HepG2 (cell line): ENCODE measurements around the gene VMO1. TPM values are rescaled to one million over a fixed set of nuclear protein-coding genes. Genes with fewer than 3 reads are reported as not detected.
A peak's percentile ranks its signal among the peaks of the same experiment; 100 is the strongest.

Source experiments
- CHCHD3 ChIP-seq: sonication (generic); formaldehyde crosslinking; IDR thresholded peaks from 2 replicates; pipeline ENCODE4 v1.8.0; 2022; ENCODE audit warnings: mild to moderate bottlenecking, missing genetic modification reagents, moderate library complexity
- EP300 ChIP-seq, 3 experiments: sonication (generic) in 1 of 3; formaldehyde crosslinking in 1 of 3; IDR thresholded peaks; 2 replicates each; pipeline versions ENCODE4 v1.5.1 to v1.6.1; 2011 to 2020; ENCODE audit warnings: low read depth in 2 of 3, low read length in 2 of 3, borderline replicate concordance in 1 of 3, improper control_type of control experiment in 1 of 3, mild to moderate bottlenecking in 1 of 3, missing genetic modification reagents in 1 of 3, moderate library complexity in 1 of 3
- MAFK ChIP-seq, 2 experiments: IDR thresholded peaks in 1 of 2; conservative IDR thresholded peaks in 1 of 2; 2 replicates each; pipeline ENCODE4 v1.6.1; 2011; ENCODE audit warnings: improper control_type of control experiment in 2 of 2, low read length in 2 of 2
- NFKB2 ChIP-seq: sonication (generic); formaldehyde crosslinking; IDR thresholded peaks from 2 replicates; pipeline ENCODE4 v1.4.0; 2020; ENCODE audit warnings: missing genetic modification reagents, borderline replicate concordance
- PITX1 ChIP-seq: sonication (generic); formaldehyde crosslinking; IDR thresholded peaks from 2 replicates; pipeline ENCODE4 v1.5.1; 2020; ENCODE audit warnings: mild to moderate bottlenecking, missing genetic modification reagents
- POLR2G ChIP-seq: fragments of 200-400 bp; formaldehyde crosslinking; IDR thresholded peaks from 2 replicates; pipeline ENCODE4 v1.6.1; 2018; ENCODE audit warnings: mild to moderate bottlenecking, low read depth, low read length, moderate library complexity
- ZBTB42 ChIP-seq: sonication (generic); formaldehyde crosslinking; IDR thresholded peaks from 2 replicates; pipeline ENCODE4 v1.5.0; 2020; ENCODE audit warnings: mild to moderate bottlenecking, missing genetic modification reagents
- ZNF205 ChIP-seq: IDR thresholded peaks from 2 replicates; pipeline ENCODE4 v1.6.1; 2018; ENCODE audit warnings: missing biosample characterization, missing genetic modification reagents
- ZNF383 ChIP-seq: sonication (generic); formaldehyde crosslinking; IDR thresholded peaks from 2 replicates; pipeline ENCODE4 v1.4.0; 2020; ENCODE audit warnings: missing genetic modification reagents, mild to moderate bottlenecking, borderline replicate concordance
- ZNF557 ChIP-seq: sonication (generic); formaldehyde crosslinking; IDR thresholded peaks from 2 replicates; pipeline ENCODE4 v1.4.0; 2020; ENCODE audit warnings: missing genetic modification reagents
- ZNF75D ChIP-seq: sonication (generic); formaldehyde crosslinking; IDR thresholded peaks from 2 replicates; pipeline ENCODE4 v1.8.1; 2023; ENCODE audit warnings: missing genetic modification reagents, mild to moderate bottlenecking, borderline replicate concordance
- ZSCAN21 ChIP-seq: sonication (generic); formaldehyde crosslinking; IDR thresholded peaks from 2 replicates; pipeline ENCODE4 v1.8.0; 2022; ENCODE audit warnings: mild to moderate bottlenecking, missing genetic modification reagents, moderate library complexity, borderline replicate concordance
- polyA plus RNA-seq, 8 experiments: library from polyadenylated mRNA; depleted of rRNA in 3 of 8; stranded (reverse) in 7 of 8; unstranded in 1 of 8; fragments of >200 nt; fragmentation: Illumina TruSeq in 4 of 8; extraction: Trizol in 4 of 8; gene quantifications; 2 replicates each; pipeline versions ENCODE4 v1.2.1 to v1.2.3, GENCODE V29; 2011 to 2016; ENCODE audit warnings: low read depth in 4 of 8, missing spikeins in 1 of 8, mixed read lengths in 1 of 8; ENCODE audit not compliant: insufficient read depth in 1 of 8
- total RNA-seq, 5 experiments: library from RNA; depleted of rRNA; stranded (reverse); fragments of >200 nt; fragmentation: Illumina TruSeq; extraction: Trizol; gene quantifications; 2 replicates each; pipeline ENCODE4 v1.2.3, GENCODE V29; 2016; ENCODE audit warnings: low read depth in 1 of 5
- TF ChIP-seq, protein P1 (sequence below): sonication (generic); formaldehyde crosslinking; IDR thresholded peaks from 2 replicates; pipeline ENCODE4 v1.5.0; 2020; ENCODE audit warnings: missing genetic modification reagents
- TF ChIP-seq, protein P2 (sequence below): sonication (generic); formaldehyde crosslinking; IDR thresholded peaks from 2 replicates; pipeline ENCODE4 v1.4.0; 2020; ENCODE audit warnings: mild to moderate bottlenecking, missing genetic modification reagents
- TF ChIP-seq, protein P3 (sequence below): sonication (generic); formaldehyde crosslinking; IDR thresholded peaks from 2 replicates; pipeline ENCODE4 v1.8.0; 2022; ENCODE audit warnings: mild to moderate bottlenecking, missing genetic modification reagents, moderate library complexity
- TF ChIP-seq, protein P4 (sequence below): sonication (generic); formaldehyde crosslinking; IDR thresholded peaks from 2 replicates; pipeline ENCODE4 v1.9.0; 2021; ENCODE audit warnings: mild to moderate bottlenecking, missing genetic modification reagents
- TF ChIP-seq, protein P5 (sequence below): IDR thresholded peaks from 2 replicates; pipeline ENCODE4 v1.6.1; 2012; ENCODE audit warnings: inconsistent platforms

The VMO1 gene
- total and polyA plus RNA-seq, 2 of the 13 experiments (the other 11 are each of a cell fraction or from before 2014, with no cell fraction given): not detected

DNA sequence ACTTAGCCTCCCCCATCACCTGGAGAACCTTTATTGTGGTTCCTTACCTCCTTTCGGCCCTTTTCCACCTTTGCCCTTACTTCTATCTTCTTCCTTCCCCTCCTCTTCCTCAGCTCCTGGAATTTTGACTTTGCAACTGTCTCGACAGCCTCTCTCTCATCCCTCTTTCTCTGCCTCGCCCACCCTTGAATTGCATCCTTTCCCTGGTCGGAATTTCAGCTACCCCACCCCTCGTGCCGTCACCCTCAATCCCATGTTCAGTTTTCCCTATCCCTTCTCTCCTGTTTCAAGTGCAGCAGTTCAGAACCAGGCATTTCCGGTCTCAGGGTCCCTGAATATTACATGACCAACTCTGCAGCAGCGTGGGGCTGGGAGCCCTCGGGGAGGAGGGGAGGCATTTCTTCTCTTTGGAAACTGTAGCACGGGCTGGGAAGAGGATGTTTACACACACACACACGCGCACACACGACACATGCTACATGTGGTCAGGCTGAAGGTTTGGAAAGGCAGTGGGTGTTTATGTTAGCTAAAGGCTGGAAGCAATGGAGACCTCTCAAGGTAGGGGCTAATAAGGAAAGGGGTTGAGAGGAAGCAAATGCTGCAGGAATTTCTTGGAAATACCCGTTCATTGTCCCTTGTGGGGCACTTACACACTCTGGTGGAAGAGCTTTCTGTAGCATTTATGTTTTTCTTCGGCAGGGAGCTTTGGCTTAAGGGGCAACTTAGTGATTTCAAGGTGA, 47.9 kb upstream of the VMO1 start (continued):
- TF ChIP-seq ZNF75D (CRISPR knock-in tag) (no peak), POLR2G (peak; percentile 59), ZSCAN21 (CRISPR knock-in tag) (0 out of 2 replicates have a peak, but pooled peaks have one; percentile 41), ZNF383 (CRISPR knock-in tag) (peak; percentile 56; the same call in 1 of the 2 replicates), EP300 (IDR thresholded peaks at IDR 0.05; ENCODE audit: low read depth in 2 of 2, low read length in 2 of 2) (no peak), EP300 (CRISPR knock-in tag; IDR thresholded peaks at IDR 0.05; ENCODE audit: borderline replicate concordance) (no peak), NFKB2 (CRISPR knock-in tag) (no peak), PITX1 (CRISPR knock-in tag) (no peak), ZNF205 (CRISPR knock-in tag) (no peak), CHCHD3 (no peak), ZBTB42 (CRISPR knock-in tag) (no peak), MAFK (conservative IDR thresholded peaks at IDR 0.05 in 1 of 2, IDR thresholded peaks at IDR 0.05 in 1 of 2; ENCODE audit: low read length in 2 of 2) (no peak), ZNF557 (CRISPR knock-in tag) (no peak)
- TF ChIP-seq, protein P1, sequence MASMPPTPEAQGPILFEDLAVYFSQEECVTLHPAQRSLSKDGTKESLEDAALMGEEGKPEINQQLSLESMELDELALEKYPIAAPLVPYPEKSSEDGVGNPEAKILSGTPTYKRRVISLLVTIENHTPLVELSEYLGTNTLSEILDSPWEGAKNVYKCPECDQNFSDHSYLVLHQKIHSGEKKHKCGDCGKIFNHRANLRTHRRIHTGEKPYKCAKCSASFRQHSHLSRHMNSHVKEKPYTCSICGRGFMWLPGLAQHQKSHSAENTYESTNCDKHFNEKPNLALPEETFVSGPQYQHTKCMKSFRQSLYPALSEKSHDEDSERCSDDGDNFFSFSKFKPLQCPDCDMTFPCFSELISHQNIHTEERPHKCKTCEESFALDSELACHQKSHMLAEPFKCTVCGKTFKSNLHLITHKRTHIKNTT: no peak
- TF ChIP-seq, protein P2, sequence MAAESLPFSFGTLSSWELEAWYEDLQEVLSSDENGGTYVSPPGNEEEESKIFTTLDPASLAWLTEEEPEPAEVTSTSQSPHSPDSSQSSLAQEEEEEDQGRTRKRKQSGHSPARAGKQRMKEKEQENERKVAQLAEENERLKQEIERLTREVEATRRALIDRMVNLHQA (CRISPR knock-in tag): no peak
- TF ChIP-seq, protein P3, sequence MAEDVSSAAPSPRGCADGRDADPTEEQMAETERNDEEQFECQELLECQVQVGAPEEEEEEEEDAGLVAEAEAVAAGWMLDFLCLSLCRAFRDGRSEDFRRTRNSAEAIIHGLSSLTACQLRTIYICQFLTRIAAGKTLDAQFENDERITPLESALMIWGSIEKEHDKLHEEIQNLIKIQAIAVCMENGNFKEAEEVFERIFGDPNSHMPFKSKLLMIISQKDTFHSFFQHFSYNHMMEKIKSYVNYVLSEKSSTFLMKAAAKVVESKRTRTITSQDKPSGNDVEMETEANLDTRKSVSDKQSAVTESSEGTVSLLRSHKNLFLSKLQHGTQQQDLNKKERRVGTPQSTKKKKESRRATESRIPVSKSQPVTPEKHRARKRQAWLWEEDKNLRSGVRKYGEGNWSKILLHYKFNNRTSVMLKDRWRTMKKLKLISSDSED (CRISPR knock-in tag): no peak
- TF ChIP-seq, protein P4, sequence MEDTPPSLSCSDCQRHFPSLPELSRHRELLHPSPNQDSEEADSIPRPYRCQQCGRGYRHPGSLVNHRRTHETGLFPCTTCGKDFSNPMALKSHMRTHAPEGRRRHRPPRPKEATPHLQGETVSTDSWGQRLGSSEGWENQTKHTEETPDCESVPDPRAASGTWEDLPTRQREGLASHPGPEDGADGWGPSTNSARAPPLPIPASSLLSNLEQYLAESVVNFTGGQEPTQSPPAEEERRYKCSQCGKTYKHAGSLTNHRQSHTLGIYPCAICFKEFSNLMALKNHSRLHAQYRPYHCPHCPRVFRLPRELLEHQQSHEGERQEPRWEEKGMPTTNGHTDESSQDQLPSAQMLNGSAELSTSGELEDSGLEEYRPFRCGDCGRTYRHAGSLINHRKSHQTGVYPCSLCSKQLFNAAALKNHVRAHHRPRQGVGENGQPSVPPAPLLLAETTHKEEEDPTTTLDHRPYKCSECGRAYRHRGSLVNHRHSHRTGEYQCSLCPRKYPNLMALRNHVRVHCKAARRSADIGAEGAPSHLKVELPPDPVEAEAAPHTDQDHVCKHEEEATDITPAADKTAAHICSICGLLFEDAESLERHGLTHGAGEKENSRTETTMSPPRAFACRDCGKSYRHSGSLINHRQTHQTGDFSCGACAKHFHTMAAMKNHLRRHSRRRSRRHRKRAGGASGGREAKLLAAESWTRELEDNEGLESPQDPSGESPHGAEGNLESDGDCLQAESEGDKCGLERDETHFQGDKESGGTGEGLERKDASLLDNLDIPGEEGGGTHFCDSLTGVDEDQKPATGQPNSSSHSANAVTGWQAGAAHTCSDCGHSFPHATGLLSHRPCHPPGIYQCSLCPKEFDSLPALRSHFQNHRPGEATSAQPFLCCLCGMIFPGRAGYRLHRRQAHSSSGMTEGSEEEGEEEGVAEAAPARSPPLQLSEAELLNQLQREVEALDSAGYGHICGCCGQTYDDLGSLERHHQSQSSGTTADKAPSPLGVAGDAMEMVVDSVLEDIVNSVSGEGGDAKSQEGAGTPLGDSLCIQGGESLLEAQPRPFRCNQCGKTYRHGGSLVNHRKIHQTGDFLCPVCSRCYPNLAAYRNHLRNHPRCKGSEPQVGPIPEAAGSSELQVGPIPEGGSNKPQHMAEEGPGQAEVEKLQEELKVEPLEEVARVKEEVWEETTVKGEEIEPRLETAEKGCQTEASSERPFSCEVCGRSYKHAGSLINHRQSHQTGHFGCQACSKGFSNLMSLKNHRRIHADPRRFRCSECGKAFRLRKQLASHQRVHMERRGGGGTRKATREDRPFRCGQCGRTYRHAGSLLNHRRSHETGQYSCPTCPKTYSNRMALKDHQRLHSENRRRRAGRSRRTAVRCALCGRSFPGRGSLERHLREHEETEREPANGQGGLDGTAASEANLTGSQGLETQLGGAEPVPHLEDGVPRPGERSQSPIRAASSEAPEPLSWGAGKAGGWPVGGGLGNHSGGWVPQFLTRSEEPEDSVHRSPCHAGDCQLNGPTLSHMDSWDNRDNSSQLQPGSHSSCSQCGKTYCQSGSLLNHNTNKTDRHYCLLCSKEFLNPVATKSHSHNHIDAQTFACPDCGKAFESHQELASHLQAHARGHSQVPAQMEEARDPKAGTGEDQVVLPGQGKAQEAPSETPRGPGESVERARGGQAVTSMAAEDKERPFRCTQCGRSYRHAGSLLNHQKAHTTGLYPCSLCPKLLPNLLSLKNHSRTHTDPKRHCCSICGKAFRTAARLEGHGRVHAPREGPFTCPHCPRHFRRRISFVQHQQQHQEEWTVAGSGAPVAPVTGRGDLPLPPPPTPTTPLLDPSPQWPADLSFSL (CRISPR knock-in tag): no peak
- TF ChIP-seq, protein P5, sequence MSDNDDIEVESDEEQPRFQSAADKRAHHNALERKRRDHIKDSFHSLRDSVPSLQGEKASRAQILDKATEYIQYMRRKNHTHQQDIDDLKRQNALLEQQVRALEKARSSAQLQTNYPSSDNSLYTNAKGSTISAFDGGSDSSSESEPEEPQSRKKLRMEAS: peak; percentile 62; the same call in 1 of the 2 replicates
